ENCODE results near the gene FIS1.

FIS1 gene

GRCh38 chr7:101206665-101207042, 38.2 kb downstream of the FIS1 start:
- TF ChIP-seq TAF1 (IDR thresholded peaks at IDR 0.05; ENCODE audit: borderline replicate concordance, insufficient read depth, low read length), result no peak
- no peak for TF ChIP-seq SIN3A (IDR thresholded peaks at IDR 0.05; ENCODE audit: borderline replicate concordance, insufficient read depth, low read length)
- TF ChIP-seq POLR2AphosphoS5 (IDR thresholded peaks at IDR 0.05; ENCODE audit: low read depth, low read length), result no peak
- no peak for TF ChIP-seq FOXP2 (optimal IDR thresholded peaks at IDR 0.05; ENCODE audit: borderline replicate concordance, extremely low read depth, extremely low read length, insufficient read depth)
- no peak for TF ChIP-seq REST (IDR thresholded peaks at IDR 0.05; ENCODE audit: insufficient read depth in 1 of 2, low read depth in 2 of 2, low read length in 2 of 2)

DNA sequence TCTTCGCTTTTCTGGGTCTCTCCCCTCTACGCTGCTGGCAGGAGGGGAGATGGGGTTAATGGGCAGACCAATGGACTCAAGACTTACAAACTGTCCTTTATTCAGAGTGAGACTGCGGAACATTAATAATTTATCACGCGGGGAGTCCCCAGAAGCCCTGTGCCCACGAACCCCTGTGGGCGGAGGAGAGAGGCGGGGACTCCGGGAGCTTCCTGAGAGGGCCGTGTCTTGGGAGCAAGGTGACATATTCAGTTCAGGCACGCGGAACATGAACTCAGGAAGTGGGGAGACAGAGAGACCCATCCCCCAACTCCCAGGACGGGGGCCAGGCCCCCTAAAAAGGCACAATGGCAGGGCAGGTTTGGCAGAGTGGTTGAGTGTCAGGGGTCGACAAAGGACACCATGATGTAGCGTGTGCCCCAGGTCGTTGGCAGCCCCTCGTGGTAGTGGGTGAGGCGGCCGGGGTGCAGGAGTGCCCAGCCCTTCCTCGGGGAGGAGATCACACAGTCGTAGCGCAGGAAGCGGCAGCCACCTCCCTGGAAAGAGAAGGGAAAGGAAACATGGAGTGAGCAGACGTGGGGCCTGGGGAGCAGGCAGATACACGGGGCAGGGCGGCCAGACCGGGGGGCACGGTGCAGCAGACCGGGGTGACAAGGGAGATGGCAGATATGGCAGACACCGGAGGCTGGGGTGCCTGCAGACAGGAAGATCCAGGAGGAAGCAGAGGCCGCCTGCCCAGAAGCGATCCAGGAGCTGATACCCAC, 38.8 kb downstream of the FIS1 start:
- TF ChIP-seq POLR2AphosphoS5 (IDR thresholded peaks at IDR 0.05; ENCODE audit: low read depth, low read length) (no peak), TAF1 (IDR thresholded peaks at IDR 0.05; ENCODE audit: borderline replicate concordance, insufficient read depth, low read length) (no peak), FOXP2 (optimal IDR thresholded peaks at IDR 0.05; ENCODE audit: borderline replicate concordance, extremely low read depth, extremely low read length, insufficient read depth) (no peak), REST (IDR thresholded peaks at IDR 0.05; ENCODE audit: insufficient read depth in 1 of 2, low read depth in 2 of 2, low read length in 2 of 2) (no peak), SIN3A (IDR thresholded peaks at IDR 0.05; ENCODE audit: borderline replicate concordance, insufficient read depth, low read length) (no peak)

DNA sequence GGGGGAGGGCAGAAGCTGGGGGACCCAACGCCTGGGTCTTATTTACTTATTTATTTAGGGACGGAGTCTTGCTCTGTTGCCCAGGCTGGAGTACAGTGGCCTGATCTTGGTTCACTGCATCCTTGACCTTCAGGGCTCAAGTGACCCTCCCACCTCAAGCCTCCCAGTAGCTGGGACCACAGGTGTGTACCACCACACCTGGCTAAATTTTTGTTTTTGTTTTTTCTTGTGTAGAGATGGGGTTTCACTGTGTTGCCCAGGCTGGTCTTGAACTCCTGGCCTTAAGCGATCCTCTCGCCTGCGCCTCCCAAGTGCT, 42.3 kb downstream of the FIS1 start:
- TF ChIP-seq SIN3A (IDR thresholded peaks at IDR 0.05; ENCODE audit: borderline replicate concordance, insufficient read depth, low read length), result no peak

- no peak for TF ChIP-seq FOXP2 (optimal IDR thresholded peaks at IDR 0.05; ENCODE audit: borderline replicate concordance, extremely low read depth, extremely low read length, insufficient read depth)
- no peak for TF ChIP-seq SIN3A (IDR thresholded peaks at IDR 0.05; ENCODE audit: borderline replicate concordance, insufficient read depth, low read length)
- TF ChIP-seq TAF1 (IDR thresholded peaks at IDR 0.05; ENCODE audit: borderline replicate concordance, insufficient read depth, low read length), result no peak
- TF ChIP-seq POLR2AphosphoS5 (IDR thresholded peaks at IDR 0.05; ENCODE audit: low read depth, low read length), result no peak
- no peak for TF ChIP-seq REST (IDR thresholded peaks at IDR 0.05; ENCODE audit: insufficient read depth in 1 of 2, low read depth in 2 of 2, low read length in 2 of 2)
Measured at GRCh38 chr7:101201695-101202602, 42.9 kb downstream of the FIS1 start.

DNA sequence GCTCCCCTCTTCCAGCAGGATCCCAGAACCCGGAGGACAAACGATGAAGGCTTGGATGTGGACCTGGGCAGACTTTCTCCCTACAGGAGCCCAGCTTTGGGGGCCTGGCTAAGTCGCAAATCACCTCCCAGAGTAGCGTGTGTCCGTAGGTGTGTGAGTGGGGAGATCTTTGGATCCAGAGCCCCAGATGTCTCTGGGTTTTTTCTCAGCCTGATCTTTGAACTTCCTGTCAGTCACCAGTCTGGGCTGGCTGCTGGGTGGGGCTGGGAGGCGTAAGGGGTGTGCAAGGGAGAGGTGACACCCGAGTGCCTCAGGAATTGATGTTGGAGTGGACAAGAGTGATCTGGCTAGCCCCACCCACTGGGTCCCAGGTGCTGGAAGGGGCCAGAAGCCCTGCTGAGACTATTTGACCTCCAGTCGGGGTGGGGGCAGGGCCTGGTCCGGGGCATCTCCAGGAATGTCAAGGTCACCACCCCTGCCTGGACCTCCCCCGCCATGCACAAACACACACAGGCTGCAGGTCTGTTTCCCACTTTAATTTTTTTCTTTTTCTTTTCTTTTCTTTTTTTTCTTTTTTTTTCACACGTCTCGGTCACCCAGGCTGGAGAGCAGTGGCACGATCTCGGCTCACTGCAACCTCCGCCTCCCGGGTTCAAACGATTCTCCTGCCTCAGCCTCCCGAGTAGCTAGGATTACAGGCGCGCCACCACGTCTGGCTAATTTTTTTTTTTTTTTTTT, 43.9 kb downstream of the FIS1 start, which contains the start of gene MOGAT3:
MOGAT3 (minus strand) TSS at position 175 of the 738 bp plus-strand sequence. CDS start 182 bp downstream, outside the sequence.
- no peak for TF ChIP-seq POLR2AphosphoS5 (IDR thresholded peaks at IDR 0.05; ENCODE audit: low read depth, low read length)

Data from PFSK-1 (cell line).